ENCODE measurements around the gene DROSHA.

DNA sequence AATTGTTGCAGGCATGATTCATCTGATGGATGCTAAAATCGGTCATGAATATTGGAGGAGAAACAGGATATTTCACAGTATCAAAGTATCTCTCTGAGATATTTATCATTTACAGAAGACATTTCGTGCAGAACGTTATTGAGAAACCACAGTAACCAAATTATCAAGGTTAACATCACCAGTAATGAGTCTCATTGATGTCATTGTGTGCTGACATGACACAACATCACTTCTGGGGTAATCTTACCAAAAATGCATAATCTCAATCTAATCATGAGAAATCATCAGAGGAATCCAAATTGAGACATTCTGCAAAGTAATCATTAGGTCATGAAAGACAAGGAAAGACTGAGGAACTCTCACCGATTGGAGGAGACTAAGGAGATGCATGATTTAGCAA is 42.9 kb upstream of the DROSHA start:
- TF ChIP-seq GATA2 (IDR thresholded peaks at IDR 0.05; ENCODE audit: low read depth, low read length) (no peak), GATA3 (IDR thresholded peaks at IDR 0.05; ENCODE audit: low read depth, low read length) (no peak)
